SK-N-SH treated with all-trans-retinoic acid at 6 μM for 48 hours (cell line): ENCODE data around the gene HOXA13.

Experiments used
- ATAC-seq: fragments of 200-7000 bp; cut with Tn5 transposase; 3 replicates; pipeline ENCODE4 v1.9.1; 2020; ENCODE audit warnings: mild to moderate bottlenecking, moderate library complexity
- ARNTL ChIP-seq: fragments of 450-650 bp; formaldehyde crosslinking; IDR thresholded peaks from 2 replicates; pipeline ENCODE4 v1.5.0; 2020; ENCODE audit warnings: low read depth, mild to moderate bottlenecking, moderate library complexity, borderline replicate concordance
- BACH2 ChIP-seq: fragments of 250-450 bp; sonication (Bioruptor Pico); IDR thresholded peaks from 2 replicates; pipeline ENCODE4 v1.9.0; 2021; ENCODE audit warnings: mild to moderate bottlenecking, borderline replicate concordance
- CREB5 ChIP-seq: fragments of 250-450 bp; sonication (Bioruptor Pico); IDR thresholded peaks from 2 replicates; pipeline ENCODE4 v1.5.1; 2020; ENCODE audit warnings: low read depth, mild to moderate bottlenecking, moderate library complexity
- CSDC2 ChIP-seq: fragments of 250-450 bp; sonication (Bioruptor Pico); IDR thresholded peaks from 2 replicates; pipeline ENCODE4 v1.5.0; 2020; ENCODE audit warnings: mild to moderate bottlenecking, moderate library complexity
- CSRNP3 ChIP-seq: fragments of 250-450 bp; sonication (Bioruptor Pico); IDR thresholded peaks from 2 replicates; pipeline ENCODE4 v1.5.1; 2021; ENCODE audit warnings: mild to moderate bottlenecking, moderate library complexity
- ESRRG ChIP-seq: fragments of 250-450 bp; sonication (Bioruptor Pico); IDR thresholded peaks from 2 replicates; pipeline ENCODE4 v1.6.1; 2021; ENCODE audit warnings: mild to moderate bottlenecking
- GLIS3 ChIP-seq: fragments of 250-450 bp; sonication (Bioruptor Pico); IDR thresholded peaks from 2 replicates; pipeline ENCODE4 v1.5.0; 2020; ENCODE audit warnings: mild to moderate bottlenecking, moderate library complexity
- OSR1 ChIP-seq: fragments of 250-450 bp; sonication (Bioruptor Pico); IDR thresholded peaks from 2 replicates; pipeline ENCODE4 v1.8.0; 2022; ENCODE audit warnings: moderate library complexity, mild to moderate bottlenecking, inconsistent platforms
- PATZ1 ChIP-seq: fragments of 250-450 bp; sonication (Bioruptor Pico); IDR thresholded peaks from 2 replicates; pipeline ENCODE4 v1.8.0; 2020; ENCODE audit warnings: mild to moderate bottlenecking, moderate library complexity, borderline replicate concordance
- POU6F1 ChIP-seq: fragments of 250-450 bp; sonication (Bioruptor Pico); IDR thresholded peaks from 2 replicates; pipeline ENCODE4 v1.8.0; 2021; ENCODE audit warnings: low read depth, mild to moderate bottlenecking, moderate library complexity, borderline replicate concordance
- RARB ChIP-seq: fragments of 250-450 bp; sonication (Bioruptor Pico); IDR thresholded peaks from 2 replicates; pipeline ENCODE4 v1.8.0; 2021; ENCODE audit warnings: mild to moderate bottlenecking, moderate library complexity
- TCF4 ChIP-seq: fragments of 250-450 bp; sonication (Bioruptor Pico); IDR thresholded peaks from 2 replicates; pipeline ENCODE4 v1.8.0; 2021; ENCODE audit warnings: mild to moderate bottlenecking, moderate library complexity, borderline replicate concordance
- TOX ChIP-seq: fragments of 250-450 bp; sonication (Bioruptor Pico); IDR thresholded peaks from 2 replicates; pipeline ENCODE4 v1.8.0; 2021; ENCODE audit warnings: mild to moderate bottlenecking, moderate library complexity, borderline replicate concordance
- ZC3H10 ChIP-seq: fragments of 250-450 bp; sonication (Bioruptor Pico); IDR thresholded peaks from 2 replicates; pipeline ENCODE4 v1.5.1; 2021; ENCODE audit warnings: mild to moderate bottlenecking, moderate library complexity
- ZFP3 ChIP-seq: fragments of 250-450 bp; sonication (Bioruptor Pico); IDR thresholded peaks from 2 replicates; pipeline ENCODE4 v1.5.0; 2020; ENCODE audit warnings: mild to moderate bottlenecking, moderate library complexity
- ZNF565 ChIP-seq: fragments of 450-650 bp; formaldehyde crosslinking; conservative IDR thresholded peaks from 2 replicates; pipeline ENCODE4 v1.5.0; 2020; ENCODE audit warnings: low read depth, mild to moderate bottlenecking, moderate library complexity

HOXA13 gene

GRCh38 chr7:27205325-27206280 lies 5.7 kb upstream of the HOXA13 start (continued):
- TF ChIP-seq CREB5 (CRISPR knock-in tag), result no peak
- TF ChIP-seq GLIS3, result no peak
- TF ChIP-seq TCF4 (CRISPR knock-in tag), result no peak

- no peak for TF ChIP-seq CSRNP3 (CRISPR knock-in tag)
- TF ChIP-seq ZC3H10 (CRISPR knock-in tag), result no peak
- TF ChIP-seq RARB (CRISPR knock-in tag), result no peak
- no peak for TF ChIP-seq TOX
- no peak for TF ChIP-seq ZNF565 (CRISPR knock-in tag)
- no peak for TF ChIP-seq OSR1 (CRISPR knock-in tag)
- no peak for TF ChIP-seq POU6F1 (CRISPR knock-in tag)
- no peak for TF ChIP-seq ESRRG (CRISPR knock-in tag)
- no peak for TF ChIP-seq CSDC2 (CRISPR knock-in tag)
- ATAC-seq, result peak; percentile 7; the same call in 2 of the 3 replicates
Observed at GRCh38 chr7:27204851-27205322, 5.0 kb upstream of the HOXA13 start.

GRCh38 chr7:27203964-27204594 lies 4.2 kb upstream of the HOXA13 start:
- TF ChIP-seq BACH2 (CRISPR knock-in tag), result no peak
- TF ChIP-seq ZC3H10 (CRISPR knock-in tag), result no peak
- no peak for TF ChIP-seq OSR1 (CRISPR knock-in tag)
- TF ChIP-seq TOX, result no peak
- no peak for TF ChIP-seq TCF4 (CRISPR knock-in tag)
- TF ChIP-seq CSDC2 (CRISPR knock-in tag), result no peak
- no peak for TF ChIP-seq ARNTL
- no peak for TF ChIP-seq CSRNP3 (CRISPR knock-in tag)
- TF ChIP-seq CREB5 (CRISPR knock-in tag), result no peak
- no peak for TF ChIP-seq ZFP3
- TF ChIP-seq PATZ1 (CRISPR knock-in tag), result no peak
- no peak for ATAC-seq
